GM19043 (cell line): ENCODE measurements around the gene DFFB.

Experiments
- ATAC-seq: cut with Tn5 transposase; IDR thresholded peaks from one replicate; pipeline ENCODE4 v1.9.1; 2021; ENCODE audit warnings: low read depth; ENCODE audit not compliant: unreplicated experiment

Gene DFFB

GRCh38 chr1:3893190-3893589, 35.9 kb downstream of the DFFB start:
- ATAC-seq: no peak

GRCh38 chr1:3894626-3895278, 37.5 kb downstream of the DFFB start:
- ATAC-seq: no peak

GRCh38 chr1:3895279-3895950, 38.1 kb downstream of the DFFB start:
- ATAC-seq: no peak

GRCh38 chr1:3895951-3896325, 38.7 kb downstream of the DFFB start:
- ATAC-seq: no peak

GRCh38 chr1:3896396-3897000, 39.2 kb downstream of the DFFB start:
- no peak for ATAC-seq

GRCh38 chr1:3898475-3898735, 41.1 kb downstream of the DFFB start:
- no peak for ATAC-seq

- no peak for ATAC-seq
Observed at GRCh38 chr1:3898994-3899753, 41.9 kb downstream of the DFFB start.

- no peak for ATAC-seq
Observed at GRCh38 chr1:3899754-3900149, 42.5 kb downstream of the DFFB start.

- ATAC-seq: peak; percentile 53
Observed at GRCh38 chr1:3900150-3900968, 43.1 kb downstream of the DFFB start, which contains the start of gene C1orf174. TSS of gene C1orf174 (minus strand) at chr1:3900272. CDS start at chr1:3900186, 86 bp downstream.

- ATAC-seq: peak; percentile 58
Observed at GRCh38 chr1:3900969-3901529, 43.8 kb downstream of the DFFB start.

- ATAC-seq: no peak
Observed at GRCh38 chr1:3902111-3902511, 44.8 kb downstream of the DFFB start.

- no peak for ATAC-seq
Observed at GRCh38 chr1:3902571-3903091, 45.4 kb downstream of the DFFB start.

GRCh38 chr1:3903141-3904005, 46.1 kb downstream of the DFFB start:
- ATAC-seq: no peak

GRCh38 chr1:3904006-3904842, 46.9 kb downstream of the DFFB start:
- ATAC-seq: no peak

GRCh38 chr1:3904843-3905185, 47.5 kb downstream of the DFFB start:
- ATAC-seq: no peak

GRCh38 chr1:3905266-3905952, 48.1 kb downstream of the DFFB start:
- ATAC-seq: no peak

- ATAC-seq: no peak
Observed at GRCh38 chr1:3905953-3906671, 48.8 kb downstream of the DFFB start.
